ENCODE results near the gene PYGM.

The PYGM gene

DNA sequence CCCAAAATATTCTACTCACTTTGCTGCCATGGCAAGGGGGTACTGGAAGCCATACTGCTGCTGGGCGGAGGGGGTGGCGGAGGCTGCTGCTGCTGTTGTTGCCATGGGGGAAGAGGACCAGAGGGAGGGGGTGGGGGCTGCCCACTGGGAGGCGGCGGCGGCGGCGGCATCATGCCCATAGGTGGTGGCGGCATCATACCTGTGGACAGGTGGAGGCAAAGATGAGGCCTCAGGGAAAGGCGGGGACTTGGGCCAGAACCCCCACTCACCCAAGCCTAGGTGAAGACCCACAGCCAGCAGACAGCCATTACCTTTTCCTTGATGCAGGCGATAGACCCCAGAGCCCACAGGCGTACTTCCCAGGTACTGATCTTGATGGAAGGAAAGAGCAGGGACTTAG is 7.1 kb upstream of the PYGM start:
- H2AK5ac ChIP-seq (ENCODE audit: low read depth, low read length) = no peak overlapping the region
- no peak overlapping the region for H4K8ac ChIP-seq (ENCODE audit: low read depth, low read length)
- no peak overlapping the region for H4K91ac ChIP-seq (ENCODE audit: low read depth, low read length, poor library complexity)
- H2BK5ac ChIP-seq (ENCODE audit: low read length) = no peak overlapping the region
- no peak overlapping the region for H3K4me3 ChIP-seq (ENCODE audit: low read length in 2 of 2)
- no peak overlapping the region for H3K4me2 ChIP-seq (ENCODE audit: insufficient read depth, low read length, poor library complexity, severe bottlenecking)
- no peaks in the 10 kb centered on the region for H3K9me3 ChIP-seq (replicated peaks in 1 of 2; ENCODE audit: control insufficient read depth in 2 of 2, insufficient read depth in 1 of 2, low read depth in 1 of 2, low read length in 2 of 2)
- H3K27me3 ChIP-seq (ENCODE audit: control insufficient read depth in 3 of 3, insufficient read depth in 3 of 3, low read depth in 1 of 3, low read length in 3 of 3) = no peaks in the 10 kb centered on the region
- H3K36me3 ChIP-seq (replicated peaks in 1 of 2; ENCODE audit: control insufficient read depth in 2 of 2, insufficient read depth in 2 of 2, low read length in 2 of 2) = peaks cover 73 to 98% of the 10 kb centered on the region in 2 donors
- H2BK15ac ChIP-seq (ENCODE audit: low read length) = no peak overlapping the region
- peaks cover 17% of the 10 kb centered on the region for H3K79me1 ChIP-seq (ENCODE audit: low read depth, low read length)
- no peak overlapping the region for H3K18ac ChIP-seq (ENCODE audit: low read length)
- no peak overlapping the region for H3K27ac ChIP-seq (replicated peaks; ENCODE audit: low read length)
- no peak for DNase-seq (ENCODE audit: low spot score)
- no peak overlapping the region for H3K9ac ChIP-seq (ENCODE audit: low read depth, low read length, poor library complexity)
- no peak overlapping the region for H3K4ac ChIP-seq (ENCODE audit: low read length)
- no peak overlapping the region for H2BK120ac ChIP-seq (ENCODE audit: low read depth, low read length)
- H3K4me1 ChIP-seq (ENCODE audit: control insufficient read depth in 2 of 2, insufficient read depth in 1 of 2, low read depth in 1 of 2, low read length in 2 of 2) = peaks cover 25 to 34% of the 10 kb centered on the region in 2 donors
- no peak overlapping the region for H3K14ac ChIP-seq (ENCODE audit: low read length)
- H3K23ac ChIP-seq (ENCODE audit: low read depth, low read length, poor library complexity) = no peak overlapping the region
- no peak overlapping the region for H2AFZ ChIP-seq (ENCODE audit: low read length)
- no CpG with 5 or more reads among the region's 11 CpGs for WGBS, 2 donors (ENCODE audit: extremely low coverage in 2 of 2, insufficient read length in 2 of 2, insufficient replicate concordance in 1 of 2)
- H2BK12ac ChIP-seq (ENCODE audit: low read length) = no peak overlapping the region

DNA sequence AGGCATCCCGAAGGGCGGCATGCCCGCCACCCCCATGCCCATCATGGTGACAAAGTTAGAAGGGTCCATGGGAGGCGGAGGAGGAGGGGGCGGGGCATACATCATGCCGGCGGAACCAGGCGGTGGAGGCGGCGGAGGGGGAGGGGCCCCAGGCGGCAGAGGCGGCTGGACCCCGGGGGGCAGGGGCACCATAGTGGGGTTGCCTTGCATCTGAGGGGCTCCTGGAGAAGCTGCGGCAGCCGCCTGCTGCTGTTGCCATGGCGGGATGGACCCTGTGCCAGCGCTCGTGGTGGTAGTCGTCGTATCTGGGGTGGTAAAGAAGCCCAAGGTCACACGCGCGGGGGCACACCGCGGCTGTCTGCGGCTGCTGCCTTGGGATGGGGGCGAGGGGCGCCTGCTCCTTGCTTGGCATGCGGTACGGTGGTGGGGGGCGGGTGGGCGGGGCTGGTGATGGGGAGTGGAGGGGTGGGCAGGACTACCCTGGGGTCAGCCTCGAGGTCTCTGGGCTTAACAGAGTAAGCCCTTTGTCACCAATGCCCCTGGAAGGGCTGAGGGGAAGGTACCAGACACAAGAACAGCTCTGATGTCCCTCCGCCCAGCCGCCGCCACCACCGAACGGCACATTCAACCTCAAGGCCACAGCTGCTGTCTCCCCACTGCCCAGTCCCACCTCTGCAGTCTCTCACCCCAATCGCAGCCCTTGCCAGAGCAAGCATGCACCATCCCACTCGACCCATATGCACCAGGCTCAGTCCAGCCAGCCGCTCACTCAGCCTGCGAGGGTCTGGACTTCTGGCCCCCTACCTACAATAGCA is 6.3 kb upstream of the PYGM start:
- Histone ChIP-seq H3K9me3 (replicated peaks in 1 of 2; ENCODE audit: control insufficient read depth in 2 of 2, insufficient read depth in 1 of 2, low read depth in 1 of 2, low read length in 2 of 2) (no peaks in the 10 kb centered on the region), H3K9ac (ENCODE audit: low read depth, low read length, poor library complexity) (no peak overlapping the region), H3K4me3 (ENCODE audit: low read length in 2 of 2) (no peak overlapping the region), H2BK5ac (ENCODE audit: low read length) (no peak overlapping the region), H3K23ac (ENCODE audit: low read depth, low read length, poor library complexity) (peak overlapping the region; percentile 16), H3K27me3 (ENCODE audit: control insufficient read depth in 3 of 3, insufficient read depth in 3 of 3, low read depth in 1 of 3, low read length in 3 of 3) (no peaks in the 10 kb centered on the region), H2BK12ac (ENCODE audit: low read length) (no peak overlapping the region), H2BK15ac (ENCODE audit: low read length) (no peak overlapping the region), H2BK120ac (ENCODE audit: low read depth, low read length) (no peak overlapping the region), H3K79me1 (ENCODE audit: low read depth, low read length) (peaks cover 17% of the 10 kb centered on the region), H4K91ac (ENCODE audit: low read depth, low read length, poor library complexity) (no peak overlapping the region), H3K18ac (ENCODE audit: low read length) (no peak overlapping the region), H3K14ac (ENCODE audit: low read length) (no peak overlapping the region), H2AFZ (ENCODE audit: low read length) (no peak overlapping the region), H3K27ac (replicated peaks; ENCODE audit: low read length) (no peak overlapping the region), H3K36me3 (replicated peaks in 1 of 2; ENCODE audit: control insufficient read depth in 2 of 2, insufficient read depth in 2 of 2, low read length in 2 of 2) (peaks cover 68 to 90% of the 10 kb centered on the region in 2 donors), H3K4me1 (ENCODE audit: control insufficient read depth in 2 of 2, insufficient read depth in 1 of 2, low read depth in 1 of 2, low read length in 2 of 2) (peaks cover 25 to 34% of the 10 kb centered on the region in 2 donors), H4K8ac (ENCODE audit: low read depth, low read length) (no peak overlapping the region), H3K4me2 (ENCODE audit: insufficient read depth, low read length, poor library complexity, severe bottlenecking) (no peak overlapping the region), H2AK5ac (ENCODE audit: low read depth, low read length) (no peak overlapping the region), H3K4ac (ENCODE audit: low read length) (no peak overlapping the region)
- no peak for DNase-seq (ENCODE audit: low spot score)
- WGBS, 2 donors (ENCODE audit: extremely low coverage in 2 of 2, insufficient read length in 2 of 2, insufficient replicate concordance in 1 of 2) = no CpG with 5 or more reads among the region's 42 CpGs

DNA sequence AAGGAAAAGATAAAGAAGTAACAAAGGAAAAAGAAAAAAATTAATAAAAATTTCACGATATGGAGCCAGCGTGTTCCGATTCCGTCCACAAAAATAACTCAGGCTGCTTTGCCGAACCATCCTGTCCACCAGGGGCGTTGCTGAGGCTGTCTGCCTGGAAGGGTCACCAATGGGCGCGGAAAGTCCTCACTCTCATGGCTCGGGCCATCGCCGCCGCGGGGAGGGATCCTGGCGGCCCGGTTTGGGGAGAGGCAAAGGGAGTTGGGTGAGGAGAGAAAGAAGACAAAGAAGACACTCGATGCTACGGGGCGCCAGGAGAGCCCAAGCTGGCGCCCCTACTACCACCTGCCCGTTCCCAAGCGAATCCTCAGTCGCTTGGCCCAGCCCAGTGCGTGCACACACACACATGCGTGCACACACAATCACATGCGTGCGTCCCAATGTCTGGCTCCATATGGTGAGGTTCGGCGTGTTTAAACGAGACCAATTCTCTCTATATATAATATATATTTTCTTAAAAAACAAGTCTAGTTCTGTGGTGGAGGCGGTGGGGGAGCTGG is 5.6 kb upstream of the PYGM start:
- Histone ChIP-seq H2AK5ac (ENCODE audit: low read depth, low read length) (no peak overlapping the region), H3K27me3 (ENCODE audit: control insufficient read depth in 3 of 3, insufficient read depth in 3 of 3, low read depth in 1 of 3, low read length in 3 of 3) (no peaks in the 10 kb centered on the region), H3K9me3 (replicated peaks in 1 of 2; ENCODE audit: control insufficient read depth in 2 of 2, insufficient read depth in 1 of 2, low read depth in 1 of 2, low read length in 2 of 2) (no peaks in the 10 kb centered on the region), H3K27ac (replicated peaks; ENCODE audit: low read length) (no peak overlapping the region), H2AFZ (ENCODE audit: low read length) (no peak overlapping the region), H4K91ac (ENCODE audit: low read depth, low read length, poor library complexity) (no peak overlapping the region), H3K23ac (ENCODE audit: low read depth, low read length, poor library complexity) (no peak overlapping the region), H3K4me3 (ENCODE audit: low read length in 2 of 2) (no peak overlapping the region), H3K36me3 (replicated peaks in 1 of 2; ENCODE audit: control insufficient read depth in 2 of 2, insufficient read depth in 2 of 2, low read length in 2 of 2) (peaks cover 63 to 83% of the 10 kb centered on the region in 2 donors), H2BK15ac (ENCODE audit: low read length) (no peak overlapping the region), H3K4ac (ENCODE audit: low read length) (no peak overlapping the region), H3K79me1 (ENCODE audit: low read depth, low read length) (peaks cover 14% of the 10 kb centered on the region), H3K4me2 (ENCODE audit: insufficient read depth, low read length, poor library complexity, severe bottlenecking) (no peak overlapping the region), H4K8ac (ENCODE audit: low read depth, low read length) (no peak overlapping the region), H2BK5ac (ENCODE audit: low read length) (no peak overlapping the region), H3K14ac (ENCODE audit: low read length) (no peak overlapping the region), H3K18ac (ENCODE audit: low read length) (no peak overlapping the region), H2BK12ac (ENCODE audit: low read length) (no peak overlapping the region), H3K4me1 (ENCODE audit: control insufficient read depth in 2 of 2, insufficient read depth in 1 of 2, low read depth in 1 of 2, low read length in 2 of 2) (peaks cover 32 to 39% of the 10 kb centered on the region in 2 donors), H3K9ac (ENCODE audit: low read depth, low read length, poor library complexity) (no peak overlapping the region), H2BK120ac (ENCODE audit: low read depth, low read length) (no peak overlapping the region)
- no peak for DNase-seq (ENCODE audit: low spot score)
- WGBS, 2 donors (ENCODE audit: extremely low coverage in 2 of 2, insufficient read length in 2 of 2, insufficient replicate concordance in 1 of 2) = no CpG with 5 or more reads among the region's 30 CpGs

DNA sequence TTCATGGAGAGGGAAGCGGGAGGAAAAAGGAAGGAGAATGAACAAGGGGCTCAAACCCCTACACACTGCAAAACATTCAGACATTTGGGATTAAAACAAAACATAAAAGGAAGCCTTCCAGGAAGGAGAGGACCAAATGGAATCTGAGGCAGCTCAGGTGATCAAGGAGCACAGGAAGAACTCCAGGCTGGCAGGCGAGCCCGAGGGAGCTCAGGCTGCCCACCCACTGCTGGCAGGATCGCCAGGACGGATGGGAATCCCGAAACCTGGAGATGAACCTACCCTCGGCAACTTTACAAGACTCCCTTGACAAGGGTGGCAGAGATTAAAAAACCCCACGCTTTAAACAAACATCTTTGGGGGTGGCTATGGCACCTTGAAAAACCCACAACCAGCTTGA is 5.0 kb upstream of the PYGM start:
- H3K9me3 ChIP-seq (replicated peaks in 1 of 2; ENCODE audit: control insufficient read depth in 2 of 2, insufficient read depth in 1 of 2, low read depth in 1 of 2, low read length in 2 of 2) = no peaks in the 10 kb centered on the region
- no peak overlapping the region for H4K91ac ChIP-seq (ENCODE audit: low read depth, low read length, poor library complexity)
- no peak for DNase-seq (ENCODE audit: low spot score)
- H3K27me3 ChIP-seq (ENCODE audit: control insufficient read depth in 3 of 3, insufficient read depth in 3 of 3, low read depth in 1 of 3, low read length in 3 of 3) = no peaks in the 10 kb centered on the region
- no peak overlapping the region for H2BK5ac ChIP-seq (ENCODE audit: low read length)
- no peak overlapping the region for H2AFZ ChIP-seq (ENCODE audit: low read length)
- H2BK15ac ChIP-seq (ENCODE audit: low read length) = no peak overlapping the region
- H3K18ac ChIP-seq (ENCODE audit: low read length) = no peak overlapping the region
- no peak overlapping the region for H3K4ac ChIP-seq (ENCODE audit: low read length)
- H3K79me1 ChIP-seq (ENCODE audit: low read depth, low read length) = peaks cover 14% of the 10 kb centered on the region
- no peak overlapping the region for H3K14ac ChIP-seq (ENCODE audit: low read length)
- no peak overlapping the region for H3K23ac ChIP-seq (ENCODE audit: low read depth, low read length, poor library complexity)
- H4K8ac ChIP-seq (ENCODE audit: low read depth, low read length) = no peak overlapping the region
- H3K4me2 ChIP-seq (ENCODE audit: insufficient read depth, low read length, poor library complexity, severe bottlenecking) = no peak overlapping the region
- peaks cover 57 to 77% of the 10 kb centered on the region in 2 donors for H3K36me3 ChIP-seq (replicated peaks in 1 of 2; ENCODE audit: control insufficient read depth in 2 of 2, insufficient read depth in 2 of 2, low read length in 2 of 2)
- H3K4me3 ChIP-seq (ENCODE audit: low read length in 2 of 2) = no peak overlapping the region
- no peak overlapping the region for H3K27ac ChIP-seq (replicated peaks; ENCODE audit: low read length)
- no CpG with 5 or more reads among the region's 8 CpGs for WGBS, 2 donors (ENCODE audit: extremely low coverage in 2 of 2, insufficient read length in 2 of 2, insufficient replicate concordance in 1 of 2)
- peaks cover 37 to 45% of the 10 kb centered on the region in 2 donors for H3K4me1 ChIP-seq (ENCODE audit: control insufficient read depth in 2 of 2, insufficient read depth in 1 of 2, low read depth in 1 of 2, low read length in 2 of 2)
- H3K9ac ChIP-seq (ENCODE audit: low read depth, low read length, poor library complexity) = no peak overlapping the region
- no peak overlapping the region for H2AK5ac ChIP-seq (ENCODE audit: low read depth, low read length)
- H2BK12ac ChIP-seq (ENCODE audit: low read length) = no peak overlapping the region
- H2BK120ac ChIP-seq (ENCODE audit: low read depth, low read length) = no peak overlapping the region
